A673 (cell line): ENCODE data around the gene ZNRF3. TPM values are rescaled to one million over a fixed set of nuclear protein-coding genes. Genes with fewer than 3 reads are reported as not detected.

ENCODE experiments used
- BruUV-seq: library from RNA; stranded (reverse); fragments of 400-500 nt; replicated peaks from 2 replicates; lab custom pipeline; 2021; lab: Mats Ljungman, UMichigan
- CTCF ChIA-PET: fragments of 300-600 bp; sonication (Branson Sonifier 250); formaldehyde crosslinking; loops from one replicate; lab custom pipeline; 2022; ENCODE audit warnings: antibody characterized with exemption; lab: Charles Lee
- POLR2A ChIA-PET: fragments of 300-600 bp; sonication (Branson Sonifier 250); formaldehyde crosslinking; loops from one replicate; lab custom pipeline; 2022; ENCODE audit warnings: antibody characterized with exemption; ENCODE audit not compliant: low non-redundant PET; lab: Charles Lee
- DNase-seq: peaks from one replicate; pipeline ENCODE4 v3.0.0-alpha.2; 2015; ENCODE audit warnings: low spot score
- H3K27ac ChIP-seq: fragments of 200-600 bp; sonication (generic); 2 replicates; pipeline ENCODE4 v1.5.1; 2016; ENCODE audit warnings: mixed run types, low read depth, mild to moderate bottlenecking, mixed read lengths, antibody characterized with exemption, low read length; ENCODE audit not compliant: poor library complexity, severe bottlenecking
- H3K27me3 ChIP-seq: fragments of 200-600 bp; sonication (generic); replicated peaks from 2 replicates; pipeline ENCODE4 v1.6.1; 2017; ENCODE audit warnings: mixed run types, low read depth, mild to moderate bottlenecking, mixed read lengths, antibody characterized with exemption, low read length; ENCODE audit not compliant: insufficient read depth, poor library complexity
- H3K36me3 ChIP-seq: fragments of 200-600 bp; sonication (generic); 2 replicates; pipeline ENCODE4 v1.6.1; 2016; ENCODE audit warnings: mixed run types, mild to moderate bottlenecking, mixed read lengths, antibody characterized with exemption, low read length; ENCODE audit not compliant: insufficient read depth, poor library complexity, severe bottlenecking
- H3K4me1 ChIP-seq: fragments of 200-600 bp; sonication (generic); 2 replicates; pipeline ENCODE4 v1.6.1; 2017; ENCODE audit warnings: mixed run types, mild to moderate bottlenecking, mixed read lengths, antibody characterized with exemption, low read length; ENCODE audit not compliant: insufficient read depth, poor library complexity, severe bottlenecking
- H3K4me3 ChIP-seq: fragments of 200-600 bp; sonication (generic); 2 replicates; pipeline ENCODE4 v1.5.1; 2016; ENCODE audit warnings: low read depth, mixed run types, mild to moderate bottlenecking, mixed read lengths, low read length; ENCODE audit not compliant: poor library complexity, severe bottlenecking
- H3K9me3 ChIP-seq: fragments of 200-600 bp; sonication (generic); 2 replicates; pipeline ENCODE4 v1.6.1; 2016; ENCODE audit warnings: mixed run types, low read depth, mild to moderate bottlenecking, mixed read lengths, antibody characterized with exemption, low read length; ENCODE audit not compliant: poor library complexity, severe bottlenecking
- CTCF ChIP-seq: fragments of 300-800, 200-600 bp; sonication (generic); conservative IDR thresholded peaks from 2 replicates; pipeline ENCODE4 v1.5.1; 2017; ENCODE audit warnings: low read depth, mild to moderate bottlenecking, antibody characterized with exemption, low read length, moderate library complexity, mixed read lengths
- EZH2 ChIP-seq: fragments of 200-600 bp; sonication (generic); IDR thresholded peaks from 2 replicates; pipeline ENCODE4 v1.6.1; 2017; ENCODE audit warnings: borderline replicate concordance, low read depth, mild to moderate bottlenecking, mixed read lengths, antibody characterized with exemption, low read length; ENCODE audit not compliant: poor library complexity, severe bottlenecking
- intact Hi-C: fragments of 100-400 bp; cut with micrococcal nuclease; formaldehyde crosslinking; loops from one replicate; pipeline ENCODE4 v1.10.0; 2022; ENCODE audit not compliant: unreplicated experiment
- total RNA-seq: library from RNA; stranded (reverse); gene quantifications from 2 replicates; pipeline ENCODE4 v1.2.3, GENCODE V29; 2021

Gene ZNRF3
- total RNA-seq, 1 experiment from 2014 or later, result 11.9 TPM

GRCh38 chr22:28989484-28989883, 106.1 kb downstream of the ZNRF3 start:
- ChIA-PET CTCF (no interaction called here), POLR2A (no interaction called here)
- DNase-seq, result no peak
- TF ChIP-seq CTCF (no peak), EZH2 (no peak)
- Histone ChIP-seq H3K4me3 (no peak overlapping the region), H3K27me3 (no peaks in the 10 kb centered on the region), H3K27ac (no peak overlapping the region), H3K4me1 (no peaks in the 10 kb centered on the region), H3K36me3 (no peaks in the 10 kb centered on the region), H3K9me3 (no peaks in the 10 kb centered on the region)
- intact Hi-C loops, result no loop called here
- no TSS peak for BruUV-seq

- Histone ChIP-seq H3K9me3 (no peaks in the 10 kb centered on the region), H3K4me1 (no peaks in the 10 kb centered on the region), H3K36me3 (no peaks in the 10 kb centered on the region), H3K27ac (no peak overlapping the region), H3K4me3 (no peak overlapping the region), H3K27me3 (no peaks in the 10 kb centered on the region)
- no peak for DNase-seq
- BruUV-seq, result no TSS peak
- ChIA-PET CTCF (no interaction called here), POLR2A (no interaction called here)
- intact Hi-C loops, result no loop called here
- no peak for TF ChIP-seq EZH2
- no peak for TF ChIP-seq CTCF
Measured at GRCh38 chr22:28989912-28990311, 106.5 kb downstream of the ZNRF3 start.

- CTCF ChIA-PET, result interaction anchor here (0.6 kb wide), 1 partner anchor 85 kb away, joined by 10 read pairs; no protein-coding TSS in a partner anchor
- H3K27ac ChIP-seq, result no peak overlapping the region
- H3K27me3 ChIP-seq, result no peaks in the 10 kb centered on the region
- no peaks in the 10 kb centered on the region for H3K4me1 ChIP-seq
- no peak for DNase-seq
- no peak overlapping the region for H3K4me3 ChIP-seq
- TF ChIP-seq EZH2 (no peak), CTCF (no peak)
- BruUV-seq, result no TSS peak
- H3K36me3 ChIP-seq, result no peaks in the 10 kb centered on the region
- POLR2A ChIA-PET, result interaction anchor here (0.6 kb wide), 1 partner anchor 10 kb away, joined by 6 read pairs; no protein-coding TSS in a partner anchor
- H3K9me3 ChIP-seq, result no peaks in the 10 kb centered on the region
- intact Hi-C loops, result no loop called here
Measured at GRCh38 chr22:28992565-28993356, 109.4 kb downstream of the ZNRF3 start.
